PC-3 (cell line): Measurements from ENCODE around the gene AP1M1. TPM values are rescaled to one million over a fixed set of nuclear protein-coding genes. Genes with fewer than 3 reads are reported as not detected.

Experiments
- ATAC-seq: fragments of 200-7000 bp; cut with Tn5 transposase; 2 replicates; pipeline ENCODE4 v1.9.1; 2020; ENCODE audit warnings: mild to moderate bottlenecking, moderate library complexity
- BruUV-seq: library from RNA; stranded (reverse); fragments of 400-500 nt; replicated peaks from 2 replicates; lab custom pipeline; 2021; lab: Mats Ljungman, UMichigan
- CTCF ChIA-PET: fragments of 300-600 bp; sonication (Branson Sonifier 250); formaldehyde crosslinking; loops from one replicate; lab custom pipeline; 2022; ENCODE audit warnings: antibody characterized with exemption; lab: Charles Lee
- POLR2A ChIA-PET: fragments of 300-600 bp; sonication (Branson Sonifier 250); formaldehyde crosslinking; loops from one replicate; lab custom pipeline; 2022; ENCODE audit warnings: antibody characterized with exemption; ENCODE audit not compliant: unreplicated experiment; lab: Charles Lee
- DNase-seq: peaks from one replicate; pipeline ENCODE4 v3.0.0-alpha.2; 2015
- H2AFZ ChIP-seq: fragments of 300-600 bp; sonication (generic); 2 replicates; pipeline ENCODE4 v1.6.0; 2016; ENCODE audit warnings: antibody characterized with exemption, low read length
- H3F3A ChIP-seq: fragments of 300-600 bp; sonication (generic); one replicate; pipeline ENCODE4 v1.6.0; 2017; ENCODE audit warnings: antibody characterized with exemption, low read length, control low read depth, mild to moderate bottlenecking; ENCODE audit not compliant: unreplicated experiment
- H3K27ac ChIP-seq: fragments of 300-600 bp; sonication (generic); 2 replicates; pipeline ENCODE4 v1.5.1; 2016; ENCODE audit warnings: mild to moderate bottlenecking, low read length
- H3K27me3 ChIP-seq: fragments of 300-600 bp; sonication (generic); 2 replicates; pipeline ENCODE4 v1.6.1; 2016; ENCODE audit warnings: low read length, mixed read lengths
- H3K36me3 ChIP-seq: fragments of 300-600 bp; sonication (generic); 2 replicates; pipeline ENCODE4 v1.6.1; 2016; ENCODE audit warnings: low read depth, mixed run types, low read length, mixed read lengths
- H3K4me1 ChIP-seq: fragments of 300-600 bp; sonication (generic); 2 replicates; pipeline ENCODE4 v1.5.1; 2016; ENCODE audit warnings: low read length; ENCODE audit not compliant: insufficient read depth
- H3K4me2 ChIP-seq: fragments of 300-600 bp; sonication (generic); 2 replicates; pipeline ENCODE4 v1.6.0; 2016; ENCODE audit warnings: low read length
- H3K4me3 ChIP-seq: fragments of 300-600 bp; sonication (generic); 2 replicates; pipeline ENCODE4 v1.5.1; 2016; ENCODE audit warnings: mild to moderate bottlenecking, low read length, mixed read lengths
- H3K79me2 ChIP-seq: fragments of 300-600 bp; sonication (generic); 2 replicates; pipeline ENCODE4 v1.6.1; 2017; ENCODE audit warnings: low read length, mixed read lengths
- H3K9ac ChIP-seq: fragments of 300-600 bp; sonication (generic); 2 replicates; pipeline ENCODE4 v1.6.0; 2016; ENCODE audit warnings: mild to moderate bottlenecking, low read length
- H3K9me2 ChIP-seq: fragments of 300-600 bp; sonication (generic); replicated peaks from 2 replicates; pipeline ENCODE4 v1.6.1; 2016; ENCODE audit warnings: mixed run types, low read length, mixed read lengths
- H3K9me3 ChIP-seq: fragments of 300-600 bp; sonication (generic); 2 replicates; pipeline ENCODE4 v1.6.1; 2016; ENCODE audit warnings: low read length, mixed read lengths
- H4K20me1 ChIP-seq: fragments of 300-600 bp; sonication (generic); 2 replicates; pipeline ENCODE4 v1.6.1; 2016; ENCODE audit warnings: low read length, mixed read lengths
- EZH2 ChIP-seq: fragments of 300-600 bp; sonication (generic); IDR thresholded peaks from one replicate; pipeline ENCODE4 v1.6.1; 2017; ENCODE audit warnings: antibody characterized with exemption, mild to moderate bottlenecking, low read length; ENCODE audit not compliant: unreplicated experiment
- EZH2phosphoT487 ChIP-seq: fragments of 300-600 bp; sonication (generic); IDR thresholded peaks from 2 replicates; pipeline ENCODE4 v1.6.1; 2018; ENCODE audit warnings: mild to moderate bottlenecking, antibody characterized with exemption, low read length, borderline replicate concordance
- intact Hi-C: fragments of 100-400 bp; cut with micrococcal nuclease; formaldehyde crosslinking; loops from 2 replicates; pipeline ENCODE4 v1.9.0; 2023
- total RNA-seq: library from RNA; depleted of rRNA; stranded (reverse); fragments of >200 nt; gene quantifications from 2 replicates; pipeline ENCODE4 v1.2.3, GENCODE V29; 2014
- TF ChIP-seq, protein P1 (sequence below): fragments of 300-600 bp; sonication (generic); conservative IDR thresholded peaks from 2 replicates; pipeline ENCODE4 v1.5.1; 2017; ENCODE audit warnings: antibody characterized with exemption, low read depth, mild to moderate bottlenecking, low read length

The AP1M1 gene
- total RNA-seq, 1 experiment from 2014 or later, result 104 TPM

DNA sequence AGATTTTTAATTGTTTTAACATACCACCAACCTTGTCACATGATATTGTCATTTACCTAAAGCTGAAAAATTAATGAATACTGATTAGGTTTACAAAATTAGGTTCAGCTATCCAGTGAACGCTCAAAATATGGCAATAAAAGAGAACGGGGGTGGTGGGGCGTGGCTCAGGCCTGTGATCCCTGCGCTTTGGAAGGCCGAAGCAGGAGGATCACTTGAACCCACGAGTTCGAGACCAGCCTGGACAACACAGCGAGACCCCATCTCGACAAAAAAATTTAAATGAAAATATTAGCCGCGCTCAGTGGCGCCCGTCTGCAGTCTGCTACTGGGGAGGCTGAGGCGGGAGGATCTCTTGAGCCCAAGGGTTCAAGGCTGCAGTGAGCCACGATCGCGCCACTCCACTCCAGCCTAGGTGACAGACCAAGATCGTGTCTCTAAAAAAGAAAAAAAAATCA is 13.0 kb upstream of the AP1M1 start:
- intact Hi-C loops, result loop anchor here (1.0 kb wide), 3 partner anchors 73 to 143 kb away; partner anchors contain the start of gene RAB8A
- ChIA-PET CTCF (interaction anchor here (0.6 to 1.6 kb wide), 6 partner anchors 13 to 159 kb away, joined by 3 to 11 read pairs (median 5); partner anchors contain the start of gene AP1M1), POLR2A (interaction anchor here (0.6 to 1.2 kb wide), 4 partner anchors 23 to 177 kb away, joined by 4 to 13 read pairs (median 5); no protein-coding TSS in a partner anchor)
- peak overlapping the region; percentile 89 for H3K4me3 ChIP-seq
- H3K27ac ChIP-seq, result no peak overlapping the region
- no peaks in the 10 kb centered on the region for H3K9me2 ChIP-seq
- BruUV-seq, result TSS peak; percentile 94
- H3K27me3 ChIP-seq, result no peaks in the 10 kb centered on the region
- peak overlapping the region; percentile 84 for H3K4me2 ChIP-seq
- ATAC-seq, result no peak
- H3K36me3 ChIP-seq, result peaks cover 16% of the 10 kb centered on the region
- peak overlapping the region; percentile 76 for H2AFZ ChIP-seq
- DNase-seq, result no peak
- H3K9ac ChIP-seq, result peak overlapping the region; percentile 47
- TF ChIP-seq, protein P1, sequence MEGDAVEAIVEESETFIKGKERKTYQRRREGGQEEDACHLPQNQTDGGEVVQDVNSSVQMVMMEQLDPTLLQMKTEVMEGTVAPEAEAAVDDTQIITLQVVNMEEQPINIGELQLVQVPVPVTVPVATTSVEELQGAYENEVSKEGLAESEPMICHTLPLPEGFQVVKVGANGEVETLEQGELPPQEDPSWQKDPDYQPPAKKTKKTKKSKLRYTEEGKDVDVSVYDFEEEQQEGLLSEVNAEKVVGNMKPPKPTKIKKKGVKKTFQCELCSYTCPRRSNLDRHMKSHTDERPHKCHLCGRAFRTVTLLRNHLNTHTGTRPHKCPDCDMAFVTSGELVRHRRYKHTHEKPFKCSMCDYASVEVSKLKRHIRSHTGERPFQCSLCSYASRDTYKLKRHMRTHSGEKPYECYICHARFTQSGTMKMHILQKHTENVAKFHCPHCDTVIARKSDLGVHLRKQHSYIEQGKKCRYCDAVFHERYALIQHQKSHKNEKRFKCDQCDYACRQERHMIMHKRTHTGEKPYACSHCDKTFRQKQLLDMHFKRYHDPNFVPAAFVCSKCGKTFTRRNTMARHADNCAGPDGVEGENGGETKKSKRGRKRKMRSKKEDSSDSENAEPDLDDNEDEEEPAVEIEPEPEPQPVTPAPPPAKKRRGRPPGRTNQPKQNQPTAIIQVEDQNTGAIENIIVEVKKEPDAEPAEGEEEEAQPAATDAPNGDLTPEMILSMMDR, result no peak
- no peaks in the 10 kb centered on the region for H3F3A ChIP-seq
- no peaks in the 10 kb centered on the region for H4K20me1 ChIP-seq
- no peaks in the 10 kb centered on the region for H3K9me3 ChIP-seq
- peaks cover 17% of the 10 kb centered on the region for H3K4me1 ChIP-seq
- H3K79me2 ChIP-seq, result peaks cover 30% of the 10 kb centered on the region

- Histone ChIP-seq H3K4me2 (peak within 1 kb of the TSS; percentile 96), H3F3A (no peaks in the 10 kb centered on the region), H3K36me3 (peaks cover 16% of the 10 kb centered on the region), H3K9ac (peak within 1 kb of the TSS; percentile 89), H3K4me3 (peak within 1 kb of the TSS; percentile 89), H3K27ac (peak within 1 kb of the TSS; percentile 12; the same call in 1 of the 2 replicates), H3K9me3 (no peaks in the 10 kb centered on the region), H3K27me3 (no peaks in the 10 kb centered on the region), H4K20me1 (no peaks in the 10 kb centered on the region), H3K79me2 (peaks cover 30% of the 10 kb centered on the region), H3K4me1 (peaks cover 17% of the 10 kb centered on the region), H3K9me2 (no peaks in the 10 kb centered on the region), H2AFZ (peak within 1 kb of the TSS; percentile 76)
- intact Hi-C loops, result loop anchor here (1.0 kb wide), 3 partner anchors 74 to 144 kb away; partner anchors contain the start of gene RAB8A
- ChIA-PET CTCF (interaction anchor here (0.6 to 1.6 kb wide), 6 partner anchors 12 to 159 kb away, joined by 3 to 11 read pairs (median 5); partner anchors contain the start of gene AP1M1), POLR2A (interaction anchor here (0.6 to 1.2 kb wide), 6 partner anchors 23 to 1016 kb away, joined by 4 to 13 read pairs (median 4); no protein-coding TSS in a partner anchor)
- ATAC-seq (peak; percentile 86), DNase-seq (peak; percentile 99)
- BruUV-seq, result no TSS peak
- TF ChIP-seq EZH2 (no peak), EZH2phosphoT487 (no peak)
- TF ChIP-seq, protein P1, result no peak
Observed at GRCh38 chr19:16185123-16185767, 12.5 kb upstream of the AP1M1 start, which contains the start of gene FAM32A. Gene FAM32A, plus strand, starts transcription at chr19:16185410. Its CDS starts 33 bp downstream, at chr19:16185443.
